Right hindlimb (tissue), 1 donor: ENCODE data around the gene KLRK1.
"Not testable (repeated sequence)": the region's sequence is repeated elsewhere in the genome, so short reads cannot be mapped to it uniquely, and the experiment has no call there.

ENCODE experiments used
- DNase-seq: peaks from one replicate; pipeline ENCODE4 v3.0.0-alpha.2; 2018

Gene KLRK1

GRCh38 chr12:10361622-10362021 lies 28.2 kb downstream of the KLRK1 start:
- DNase-seq = no peak

- DNase-seq = no peak
Observed at GRCh38 chr12:10361084-10361483, 28.8 kb downstream of the KLRK1 start.

- no peak for DNase-seq
Observed at GRCh38 chr12:10358969-10359368, 30.9 kb downstream of the KLRK1 start.

- DNase-seq = no peak
Observed at GRCh38 chr12:10358131-10358530, 31.7 kb downstream of the KLRK1 start.

GRCh38 chr12:10354502-10354901 lies 35.3 kb downstream of the KLRK1 start:
- DNase-seq = no peak

GRCh38 chr12:10354071-10354470 lies 35.8 kb downstream of the KLRK1 start:
- DNase-seq = no peak

GRCh38 chr12:10351457-10351856 lies 38.4 kb downstream of the KLRK1 start:
- not testable (repeated sequence) for DNase-seq

- DNase-seq = no peak
Observed at GRCh38 chr12:10341892-10342509, 47.8 kb downstream of the KLRK1 start.

- not testable (repeated sequence) for DNase-seq
Observed at GRCh38 chr12:10340946-10341345, 48.9 kb downstream of the KLRK1 start.

- no peak for DNase-seq
Observed at GRCh38 chr12:10339053-10339840, 50.6 kb downstream of the KLRK1 start.

GRCh38 chr12:10338470-10338869 lies 51.4 kb downstream of the KLRK1 start:
- not testable (repeated sequence) for DNase-seq

- DNase-seq = not testable (repeated sequence)
Observed at GRCh38 chr12:10336196-10336595, 53.6 kb downstream of the KLRK1 start.

- DNase-seq = no peak
Observed at GRCh38 chr12:10331642-10332239, 58.1 kb downstream of the KLRK1 start.

GRCh38 chr12:10328691-10329090 lies 61.1 kb downstream of the KLRK1 start:
- not testable (repeated sequence) for DNase-seq
